ENCODE data around the gene BCAS3.

The BCAS3 gene

GRCh38 chr17:61251939-61252865 lies 574.6 kb downstream of the BCAS3 start:
- no peak for DNase-seq (ENCODE audit: low read depth in 2 of 2)

GRCh38 chr17:61253362-61253761 lies 575.7 kb downstream of the BCAS3 start:
- DNase-seq (ENCODE audit: low read depth in 2 of 2): no peak

DNA sequence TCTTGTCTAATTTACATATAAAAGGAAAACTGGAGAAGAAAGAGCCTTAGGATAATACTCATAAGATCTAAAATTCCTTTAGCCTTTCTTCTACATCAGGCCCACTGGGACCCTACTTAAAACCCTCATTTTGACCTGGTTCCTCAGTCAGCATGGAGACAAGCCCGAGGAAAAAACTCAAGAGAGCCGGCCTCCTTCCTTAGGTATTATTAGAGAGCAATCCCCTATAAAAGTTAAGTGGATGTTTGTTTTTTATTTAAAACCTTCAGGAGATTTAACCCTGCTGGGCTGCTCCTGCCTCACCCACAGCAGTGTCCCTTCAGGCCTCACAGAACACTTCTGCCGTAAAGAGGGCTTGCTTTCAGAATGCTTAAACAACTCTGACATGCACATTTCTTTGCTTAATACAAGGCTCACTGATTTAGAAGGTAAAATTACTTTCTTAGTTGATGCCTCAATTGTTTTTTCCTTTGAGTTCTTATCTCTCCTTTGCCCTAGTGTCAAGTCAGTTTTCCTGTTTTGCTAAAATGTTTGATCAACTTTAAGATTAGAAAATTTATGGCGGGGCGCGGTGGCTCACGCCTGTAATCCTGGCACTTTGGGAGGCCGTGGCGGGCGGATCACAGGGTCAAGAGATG lies 576.4 kb downstream of the BCAS3 start:
- no peak for DNase-seq (ENCODE audit: low read depth in 2 of 2)

- no peak for DNase-seq (ENCODE audit: low read depth in 2 of 2)
Observed at GRCh38 chr17:61254904-61255303, 577.3 kb downstream of the BCAS3 start.

GRCh38 chr17:61255647-61256046 lies 578.0 kb downstream of the BCAS3 start:
- DNase-seq (ENCODE audit: low read depth in 2 of 2): no peak

DNA sequence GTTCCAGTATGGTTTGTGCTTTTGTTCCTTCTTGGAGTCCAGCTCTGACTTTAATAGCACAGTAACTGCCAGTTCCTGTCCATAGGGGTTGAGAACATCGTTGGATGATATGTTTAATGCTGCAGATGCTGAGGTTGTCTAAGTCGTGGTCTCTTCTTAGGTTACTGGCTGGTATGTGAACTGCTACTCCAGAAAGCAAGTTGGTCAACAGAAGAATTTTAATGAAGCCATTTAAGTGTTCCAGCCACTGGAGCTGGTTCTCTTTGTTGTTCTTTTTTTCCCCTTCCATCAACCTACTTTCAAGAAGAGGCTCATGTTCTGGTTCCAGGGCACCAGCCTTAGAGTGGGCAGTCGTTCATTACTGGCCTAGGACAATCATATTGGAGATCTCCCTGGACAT lies 581.7 kb downstream of the BCAS3 start:
- DNase-seq (ENCODE audit: low read depth in 2 of 2): no peak

- no peak for DNase-seq (ENCODE audit: low read depth in 2 of 2)
Observed at GRCh38 chr17:61260071-61260797, 582.6 kb downstream of the BCAS3 start.

DNA sequence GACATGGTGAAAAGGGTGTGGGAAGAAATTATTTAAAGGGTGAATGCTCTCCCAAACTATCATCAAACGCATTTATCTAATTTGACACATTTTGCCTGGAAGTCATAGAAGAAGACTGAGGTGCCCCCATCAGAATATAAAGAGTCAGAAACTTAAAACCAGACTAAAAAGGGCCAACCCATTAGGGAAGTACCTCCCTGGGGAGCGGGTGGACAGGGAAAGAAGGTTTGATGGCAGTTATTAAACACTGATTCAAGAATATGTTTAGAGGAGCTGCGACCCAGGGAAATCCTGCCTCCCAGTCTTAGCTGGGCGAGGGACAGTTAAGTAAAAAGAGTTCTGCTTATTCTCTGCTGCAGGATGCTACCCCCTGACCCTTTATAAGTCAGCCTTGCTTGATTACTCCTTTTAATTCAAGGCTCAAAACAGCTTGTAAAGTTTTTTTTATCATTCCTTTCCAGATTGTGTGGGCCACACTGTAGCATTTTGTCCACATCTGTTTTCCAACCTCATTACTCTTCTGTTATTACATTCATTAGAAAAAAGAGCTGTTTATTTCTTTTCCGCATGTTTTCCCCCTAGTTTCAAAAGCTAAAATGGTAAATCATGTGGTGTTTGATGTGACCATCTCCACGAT lies 583.5 kb downstream of the BCAS3 start:
- DNase-seq (ENCODE audit: low read depth in 2 of 2): no peak

- no peak for DNase-seq (ENCODE audit: low read depth in 2 of 2)
Observed at GRCh38 chr17:61265397-61265796, 587.7 kb downstream of the BCAS3 start.

DNA sequence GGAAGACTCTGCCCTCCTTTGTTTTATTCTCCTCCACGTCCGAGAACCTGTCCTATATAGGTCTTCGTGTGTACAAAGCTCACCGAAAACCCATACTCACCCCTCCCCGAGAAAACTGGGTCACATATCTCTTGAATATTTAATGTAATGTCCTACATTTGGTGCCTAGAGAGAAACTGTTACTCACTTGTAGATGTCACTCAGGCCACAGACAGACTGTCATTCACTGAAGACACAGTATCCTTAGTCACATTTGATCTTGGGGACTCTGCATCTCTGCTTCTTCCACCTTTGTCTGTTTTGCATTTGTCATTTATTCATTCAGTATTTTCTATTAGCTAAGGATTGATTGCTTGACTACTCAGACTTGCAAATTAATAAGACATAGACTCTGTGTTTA lies 590.2 kb downstream of the BCAS3 start:
- DNase-seq (ENCODE audit: low read depth in 2 of 2): no peak

DNA sequence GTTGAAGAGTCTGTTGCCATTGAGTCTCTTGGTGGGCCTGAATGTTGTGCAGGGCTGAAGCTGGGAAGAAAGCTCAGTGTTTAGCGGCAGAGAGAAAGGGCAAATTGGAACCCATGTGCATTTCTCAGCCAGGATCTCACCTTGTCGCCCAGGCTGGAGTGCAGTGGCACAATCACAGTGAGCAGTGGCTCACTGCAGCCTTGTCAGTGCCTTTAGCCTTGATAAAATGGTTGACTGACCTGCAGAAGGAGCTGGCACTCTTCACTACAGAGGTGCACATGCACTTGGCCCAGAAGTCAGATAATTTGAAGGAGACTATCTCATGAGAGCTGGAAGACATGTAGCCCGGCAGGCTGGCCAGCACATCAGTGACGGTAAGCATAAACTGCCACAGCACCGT lies 597.7 kb downstream of the BCAS3 start:
- DNase-seq (ENCODE audit: low read depth in 2 of 2): no peak

DNA sequence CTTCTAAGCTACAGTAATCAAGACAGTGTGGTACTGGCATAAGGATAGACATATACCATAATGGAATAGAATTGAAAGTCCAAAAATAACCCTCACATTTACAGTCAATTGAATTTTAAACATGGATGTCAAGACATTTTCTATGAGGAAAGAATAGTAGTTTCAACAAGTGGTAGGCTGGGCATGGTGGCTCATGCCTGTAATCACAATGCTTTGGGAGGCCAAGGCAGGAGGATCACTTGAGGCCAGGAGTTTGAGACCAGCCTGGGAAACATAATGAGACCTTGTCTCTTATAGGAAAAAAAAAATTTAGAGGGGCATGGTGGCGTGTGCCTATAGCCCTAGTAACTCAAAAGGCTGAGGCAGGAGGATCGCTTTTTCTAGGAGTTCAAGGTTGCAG lies 599.2 kb downstream of the BCAS3 start:
- no peak for DNase-seq (ENCODE audit: low read depth in 2 of 2)

DNA sequence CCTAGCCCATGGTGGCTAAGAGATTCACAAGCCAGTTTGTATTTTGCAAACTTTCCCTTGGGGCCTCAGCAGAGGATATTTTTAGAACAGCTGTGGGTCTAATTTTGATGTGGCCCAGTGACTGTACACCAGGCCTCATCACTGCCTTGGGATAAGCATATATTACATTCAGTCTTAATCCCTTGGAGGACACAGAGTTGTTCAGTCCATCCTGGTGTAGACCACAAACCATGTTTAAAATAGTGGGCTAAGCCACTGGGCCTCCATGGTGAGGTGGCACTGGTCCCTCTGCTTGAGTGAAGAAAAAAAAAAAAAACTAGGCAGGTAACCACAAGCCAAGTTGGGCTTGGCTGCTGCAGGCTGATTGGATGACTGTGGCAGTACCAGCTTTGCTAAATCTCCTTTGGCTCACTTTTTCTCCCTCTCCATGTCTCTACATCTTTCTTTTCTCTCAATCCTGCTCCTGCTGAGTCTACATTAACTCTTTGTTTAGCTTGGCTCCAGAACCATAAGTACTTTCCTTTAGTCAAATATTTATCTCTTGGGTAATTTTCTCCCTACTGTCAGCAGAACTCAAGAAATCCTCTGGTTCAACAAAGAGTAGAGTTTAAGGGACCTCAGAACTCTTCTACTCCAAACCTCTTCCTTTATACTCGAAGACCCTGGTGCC lies 602.0 kb downstream of the BCAS3 start:
- no peak for DNase-seq (ENCODE audit: low read depth in 2 of 2)

- no peak for DNase-seq (ENCODE audit: low read depth in 2 of 2)
Observed at GRCh38 chr17:61280338-61280737, 602.7 kb downstream of the BCAS3 start.

- no peak for DNase-seq (ENCODE audit: low read depth in 2 of 2)
Observed at GRCh38 chr17:61280851-61281250, 603.2 kb downstream of the BCAS3 start.

GRCh38 chr17:61282377-61282776 lies 604.7 kb downstream of the BCAS3 start:
- no peak for DNase-seq (ENCODE audit: low read depth in 2 of 2)

- DNase-seq (ENCODE audit: low read depth in 2 of 2): no peak
Observed at GRCh38 chr17:61283043-61283442, 605.4 kb downstream of the BCAS3 start.

- DNase-seq (ENCODE audit: low read depth in 2 of 2): no peak
Observed at GRCh38 chr17:61284174-61284573, 606.5 kb downstream of the BCAS3 start.

DNA sequence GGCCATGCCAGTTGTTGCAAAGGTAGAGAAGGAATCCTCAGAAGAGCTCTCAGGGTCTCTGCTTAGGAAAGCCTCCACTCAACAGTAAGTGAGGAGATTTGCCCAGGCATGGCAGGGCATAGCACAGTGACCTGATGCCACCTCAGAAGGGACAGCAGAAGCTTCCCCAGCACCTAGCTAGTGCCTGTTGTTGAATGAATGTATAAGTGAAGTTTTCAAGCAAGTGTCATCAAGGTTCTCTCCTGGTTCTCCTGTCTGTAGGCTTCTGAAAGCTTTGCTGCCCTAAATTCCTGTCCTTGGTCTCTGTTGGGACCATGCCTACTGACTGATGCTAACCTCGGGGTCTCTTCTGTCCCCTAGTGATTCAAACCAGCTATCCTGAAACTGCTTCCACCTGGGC lies 607.1 kb downstream of the BCAS3 start:
- DNase-seq (ENCODE audit: low read depth in 2 of 2): no peak

DNA sequence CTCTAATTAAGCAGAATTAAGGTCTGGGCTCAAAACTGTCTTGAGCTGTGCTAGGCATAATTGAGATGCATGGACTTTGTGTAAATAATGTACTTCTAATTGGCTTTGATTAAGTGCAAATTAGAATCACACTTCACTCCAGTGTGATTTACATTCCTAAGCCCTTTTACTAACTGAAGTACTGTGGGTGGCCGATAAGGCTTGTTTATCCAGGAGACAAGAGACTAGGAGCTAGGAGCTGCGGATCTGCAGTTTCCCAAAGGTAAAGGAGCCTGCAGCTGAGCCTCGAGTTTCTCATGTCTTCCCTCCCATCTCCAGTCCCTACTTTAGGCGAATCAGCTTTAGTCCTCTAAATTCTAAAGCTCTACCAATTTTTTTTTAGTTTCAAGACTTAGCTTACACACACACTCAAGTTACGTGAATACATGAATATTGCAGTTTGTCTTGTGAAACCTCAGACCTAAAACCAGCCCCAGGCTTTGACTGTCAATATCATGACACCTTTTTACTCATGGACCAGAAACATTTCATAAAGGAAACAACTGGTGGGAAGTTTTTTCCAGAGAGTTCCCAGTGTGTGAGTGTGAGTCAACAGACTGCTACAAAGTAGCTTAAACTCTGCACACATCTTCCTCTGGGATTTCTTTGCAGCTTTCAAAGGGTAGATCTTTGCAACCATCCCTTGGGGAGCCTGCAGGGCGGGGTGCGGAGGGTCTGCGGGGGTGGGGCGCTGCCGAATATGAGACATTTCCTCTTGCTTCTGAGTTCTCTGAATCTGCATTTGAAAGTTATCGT lies 608.1 kb downstream of the BCAS3 start:
- DNase-seq (ENCODE audit: low read depth in 2 of 2): peak; percentile 4 to 30

DNA sequence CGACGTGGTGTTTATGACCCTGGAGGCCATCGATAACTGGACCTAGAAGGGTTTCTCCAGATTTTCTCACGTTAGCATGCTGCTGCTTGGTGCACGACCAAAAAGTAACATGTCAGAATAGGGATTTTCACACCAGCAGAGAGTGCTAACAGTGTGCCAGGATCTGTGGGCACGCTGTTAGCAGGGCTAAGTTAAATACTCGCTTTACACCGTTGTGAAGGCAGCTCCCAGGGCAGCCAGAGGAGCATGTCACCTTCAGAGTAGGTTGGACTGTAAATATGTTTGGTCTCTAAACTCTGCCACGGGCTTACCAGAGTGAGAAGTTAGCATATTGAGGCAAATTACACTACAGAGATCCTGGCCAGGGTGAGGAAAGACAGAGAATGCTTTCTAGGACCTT lies 608.8 kb downstream of the BCAS3 start:
- DNase-seq (ENCODE audit: low read depth in 2 of 2): no peak

Data from stimulated activated CD4-positive, alpha-beta T cell treated with anti-CD3 and anti-CD28 coated beads, Interleukin-15, amount 100 ng/mL, for 48 hours (primary cell).